PFSK-1 (cell line): ENCODE measurements around the gene PLPPR2.

Experiments used
- POLR2AphosphoS5 ChIP-seq: IDR thresholded peaks from 2 replicates; pipeline ENCODE4 v1.6.1; 2012; ENCODE audit warnings: low read depth, mild to moderate bottlenecking, control low read depth, low read length, moderate library complexity
- TF ChIP-seq, protein P1 (sequence below), 2 experiments: IDR thresholded peaks; 2 replicates each; pipeline versions ENCODE4 v1.6.1 to v1.8.0; 2011 to 2012; ENCODE audit warnings: low read depth in 2 of 2, low read length in 2 of 2, control low read depth in 1 of 2, inconsistent platforms in 1 of 2, mild to moderate bottlenecking in 1 of 2, moderate library complexity in 1 of 2; ENCODE audit not compliant: insufficient read depth in 1 of 2

DNA sequence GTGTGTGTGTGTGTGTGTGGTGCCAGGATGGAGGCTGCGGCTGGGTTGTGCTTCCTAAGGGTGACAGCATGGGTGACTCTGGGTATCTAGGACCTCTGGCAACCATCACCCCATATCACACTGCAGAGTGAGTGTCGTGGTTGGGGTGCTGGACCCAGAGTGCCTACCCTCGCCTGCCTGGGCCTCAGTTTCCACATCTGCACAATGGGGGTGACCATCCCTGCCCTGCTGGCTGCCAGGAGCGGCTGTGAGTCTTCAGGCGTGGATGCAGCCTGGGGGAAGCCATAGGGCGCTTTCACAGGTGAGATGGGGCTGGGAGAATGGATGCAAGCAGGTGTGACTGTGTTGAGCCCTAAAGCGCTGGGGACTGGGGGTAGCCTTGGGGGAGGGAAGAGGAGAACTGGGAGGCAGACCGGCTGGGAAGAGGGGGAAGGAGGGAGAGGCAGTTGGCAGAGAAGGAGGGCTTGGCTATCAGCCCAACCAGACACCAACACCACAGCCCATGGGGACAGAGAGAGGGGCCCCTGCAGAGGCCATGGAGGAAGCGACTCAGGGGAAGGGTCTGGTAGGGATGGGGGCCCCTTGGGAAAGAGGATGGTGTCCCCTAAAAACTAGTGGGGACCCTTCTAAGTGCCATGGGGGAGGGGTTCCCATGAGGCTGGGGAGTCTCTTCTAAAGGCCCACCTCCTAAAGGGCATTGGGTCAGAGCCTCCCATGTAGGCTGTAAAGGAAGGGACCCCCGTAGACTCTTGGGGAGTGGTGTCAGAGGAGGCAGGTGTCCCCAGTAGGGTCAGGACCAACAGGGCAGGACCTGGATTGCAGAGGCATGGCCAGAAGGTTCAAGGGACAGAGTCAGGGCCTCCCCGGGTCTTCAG is 1.7 kb downstream of the PLPPR2 start:
- no peak for TF ChIP-seq POLR2AphosphoS5
- TF ChIP-seq, protein P1, sequence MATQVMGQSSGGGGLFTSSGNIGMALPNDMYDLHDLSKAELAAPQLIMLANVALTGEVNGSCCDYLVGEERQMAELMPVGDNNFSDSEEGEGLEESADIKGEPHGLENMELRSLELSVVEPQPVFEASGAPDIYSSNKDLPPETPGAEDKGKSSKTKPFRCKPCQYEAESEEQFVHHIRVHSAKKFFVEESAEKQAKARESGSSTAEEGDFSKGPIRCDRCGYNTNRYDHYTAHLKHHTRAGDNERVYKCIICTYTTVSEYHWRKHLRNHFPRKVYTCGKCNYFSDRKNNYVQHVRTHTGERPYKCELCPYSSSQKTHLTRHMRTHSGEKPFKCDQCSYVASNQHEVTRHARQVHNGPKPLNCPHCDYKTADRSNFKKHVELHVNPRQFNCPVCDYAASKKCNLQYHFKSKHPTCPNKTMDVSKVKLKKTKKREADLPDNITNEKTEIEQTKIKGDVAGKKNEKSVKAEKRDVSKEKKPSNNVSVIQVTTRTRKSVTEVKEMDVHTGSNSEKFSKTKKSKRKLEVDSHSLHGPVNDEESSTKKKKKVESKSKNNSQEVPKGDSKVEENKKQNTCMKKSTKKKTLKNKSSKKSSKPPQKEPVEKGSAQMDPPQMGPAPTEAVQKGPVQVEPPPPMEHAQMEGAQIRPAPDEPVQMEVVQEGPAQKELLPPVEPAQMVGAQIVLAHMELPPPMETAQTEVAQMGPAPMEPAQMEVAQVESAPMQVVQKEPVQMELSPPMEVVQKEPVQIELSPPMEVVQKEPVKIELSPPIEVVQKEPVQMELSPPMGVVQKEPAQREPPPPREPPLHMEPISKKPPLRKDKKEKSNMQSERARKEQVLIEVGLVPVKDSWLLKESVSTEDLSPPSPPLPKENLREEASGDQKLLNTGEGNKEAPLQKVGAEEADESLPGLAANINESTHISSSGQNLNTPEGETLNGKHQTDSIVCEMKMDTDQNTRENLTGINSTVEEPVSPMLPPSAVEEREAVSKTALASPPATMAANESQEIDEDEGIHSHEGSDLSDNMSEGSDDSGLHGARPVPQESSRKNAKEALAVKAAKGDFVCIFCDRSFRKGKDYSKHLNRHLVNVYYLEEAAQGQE (IDR thresholded peaks at IDR 0.05; ENCODE audit: insufficient read depth in 1 of 2, low read depth in 2 of 2, low read length in 2 of 2): no peak
